DMS 273 (cell line): ENCODE measurements around the gene PRR29.
"Not testable (repeated sequence)": the region's sequence is repeated elsewhere in the genome, so short reads cannot be mapped to it uniquely, and the experiment has no call there.

ENCODE experiments used
- DNase-seq: peaks from one replicate; lab custom pipeline; 2025; ENCODE audit not compliant: unreplicated experiment; lab: John Stamatoyannopoulos, UW

PRR29 gene

GRCh38 chr17:63996430-63997182 is 1.5 kb upstream of the PRR29 start:
- DNase-seq, result no peak

GRCh38 chr17:63997341-63998048 is 656 bp upstream of the PRR29 start:
- no peak for DNase-seq

GRCh38 chr17:63998721-63999679 is 849 bp downstream of the PRR29 start:
- DNase-seq, result no peak

- no peak for DNase-seq
These were observed 1.8 kb downstream of the PRR29 start for GRCh38 chr17:63999680-64000531.

GRCh38 chr17:64001091-64001579 is 3.0 kb downstream of the PRR29 start:
- DNase-seq, result no peak

GRCh38 chr17:64001763-64002529 is 3.8 kb downstream of the PRR29 start:
- DNase-seq, result no peak

- no peak for DNase-seq
These were observed 4.7 kb downstream of the PRR29 start for GRCh38 chr17:64002658-64003525.

- no peak for DNase-seq
These were observed 5.5 kb downstream of the PRR29 start for GRCh38 chr17:64003526-64004121.

GRCh38 chr17:64004218-64004770 is 6.1 kb downstream of the PRR29 start:
- no peak for DNase-seq

GRCh38 chr17:64004903-64005733 is 7.0 kb downstream of the PRR29 start:
- no peak for DNase-seq

GRCh38 chr17:64005734-64006167 is 7.6 kb downstream of the PRR29 start:
- peak; percentile 88 for DNase-seq

GRCh38 chr17:64006361-64007088 is 8.4 kb downstream of the PRR29 start:
- DNase-seq, result no peak

GRCh38 chr17:64007089-64007837 is 9.1 kb downstream of the PRR29 start:
- not testable (repeated sequence) for DNase-seq

- DNase-seq, result no peak
These were observed 9.7 kb downstream of the PRR29 start for GRCh38 chr17:64007838-64008282.

- DNase-seq, result no peak
These were observed 10.2 kb downstream of the PRR29 start for GRCh38 chr17:64008346-64008745.
